Stimulated activated CD8-positive, alpha-beta memory T cell treated with anti-CD3 and anti-CD28 coated beads, Interleukin-2, amount 100 ng/mL, for 1 hour (primary cell): ENCODE results near the gene RGS14.

ENCODE experiments used
- DNase-seq, 2 donors: peaks; one replicate each; pipeline ENCODE4 v3.0.0-alpha.2; 2020; ENCODE audit warnings: low read depth in 2 of 2

RGS14 gene, protein sequence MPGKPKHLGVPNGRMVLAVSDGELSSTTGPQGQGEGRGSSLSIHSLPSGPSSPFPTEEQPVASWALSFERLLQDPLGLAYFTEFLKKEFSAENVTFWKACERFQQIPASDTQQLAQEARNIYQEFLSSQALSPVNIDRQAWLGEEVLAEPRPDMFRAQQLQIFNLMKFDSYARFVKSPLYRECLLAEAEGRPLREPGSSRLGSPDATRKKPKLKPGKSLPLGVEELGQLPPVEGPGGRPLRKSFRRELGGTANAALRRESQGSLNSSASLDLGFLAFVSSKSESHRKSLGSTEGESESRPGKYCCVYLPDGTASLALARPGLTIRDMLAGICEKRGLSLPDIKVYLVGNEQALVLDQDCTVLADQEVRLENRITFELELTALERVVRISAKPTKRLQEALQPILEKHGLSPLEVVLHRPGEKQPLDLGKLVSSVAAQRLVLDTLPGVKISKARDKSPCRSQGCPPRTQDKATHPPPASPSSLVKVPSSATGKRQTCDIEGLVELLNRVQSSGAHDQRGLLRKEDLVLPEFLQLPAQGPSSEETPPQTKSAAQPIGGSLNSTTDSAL

DNA sequence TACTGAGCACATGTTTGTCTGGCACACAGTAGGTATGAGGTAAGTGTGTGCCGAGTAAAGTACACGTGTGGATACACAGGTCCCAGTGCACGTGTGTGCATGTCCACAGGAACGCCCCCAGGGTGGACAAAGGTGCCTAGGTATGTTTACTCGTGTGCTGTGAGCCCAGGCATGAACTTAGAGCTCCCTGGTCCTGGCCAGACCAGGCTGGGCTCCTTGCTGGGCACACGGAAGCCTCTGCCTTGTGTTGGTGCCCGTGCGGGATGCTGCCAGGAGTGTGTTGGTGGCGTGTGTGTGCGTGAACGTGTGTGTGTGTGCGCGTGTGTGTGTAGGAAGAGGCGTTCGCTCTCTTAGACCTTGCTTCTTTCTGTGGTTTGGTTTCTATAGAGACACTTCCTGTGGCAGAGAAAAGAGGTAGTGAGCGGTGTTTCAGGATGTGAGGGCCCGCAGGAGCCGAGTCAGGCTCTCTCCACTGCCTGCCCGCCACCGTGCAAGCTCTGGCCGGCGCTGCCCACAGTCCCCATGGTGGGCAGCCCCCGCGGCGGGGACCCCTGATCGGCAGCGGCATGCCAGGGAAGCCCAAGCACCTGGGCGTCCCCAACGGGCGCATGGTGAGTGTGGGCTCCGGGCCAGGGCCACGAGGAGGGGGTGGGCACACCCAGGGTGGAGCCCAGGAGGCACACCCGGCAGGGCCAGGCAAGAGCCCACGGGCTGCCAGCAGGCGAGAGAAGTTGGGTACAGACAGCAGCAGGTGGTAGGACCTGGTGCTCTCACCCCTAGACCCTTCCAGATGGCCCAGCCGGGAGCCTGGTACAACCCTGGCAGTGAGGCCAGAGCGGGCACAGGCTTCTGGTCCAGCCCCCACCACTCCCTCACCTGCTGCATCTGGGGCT is at the start of gene RGS14:
TSS of gene RGS14 (plus strand) at position 466 of the 893 bp plus-strand sequence. CDS start at position 567, 101 bp downstream.
- peak; percentile 28 to 34 for DNase-seq

DNA sequence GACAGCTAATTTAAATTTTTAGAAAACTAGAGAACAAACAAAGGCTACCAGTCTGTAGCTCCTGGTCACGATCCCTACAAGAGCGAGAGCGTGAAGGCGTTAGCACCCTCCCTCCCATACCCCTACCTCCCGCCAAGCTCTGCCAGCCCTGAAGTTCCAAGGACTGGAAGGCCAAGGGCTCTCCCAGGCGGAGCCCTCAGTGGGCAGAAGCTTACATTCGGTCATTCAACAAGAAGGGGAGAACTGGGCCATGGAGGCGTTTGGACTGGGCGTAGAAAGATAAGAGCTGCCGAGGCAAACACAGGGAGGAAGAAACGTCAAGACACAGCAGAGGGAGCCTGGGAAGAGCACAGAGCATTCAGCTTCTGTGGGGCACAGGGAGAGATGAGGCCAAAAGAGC is 49.0 kb upstream of the RGS14 start:
- DNase-seq = no peak

DNA sequence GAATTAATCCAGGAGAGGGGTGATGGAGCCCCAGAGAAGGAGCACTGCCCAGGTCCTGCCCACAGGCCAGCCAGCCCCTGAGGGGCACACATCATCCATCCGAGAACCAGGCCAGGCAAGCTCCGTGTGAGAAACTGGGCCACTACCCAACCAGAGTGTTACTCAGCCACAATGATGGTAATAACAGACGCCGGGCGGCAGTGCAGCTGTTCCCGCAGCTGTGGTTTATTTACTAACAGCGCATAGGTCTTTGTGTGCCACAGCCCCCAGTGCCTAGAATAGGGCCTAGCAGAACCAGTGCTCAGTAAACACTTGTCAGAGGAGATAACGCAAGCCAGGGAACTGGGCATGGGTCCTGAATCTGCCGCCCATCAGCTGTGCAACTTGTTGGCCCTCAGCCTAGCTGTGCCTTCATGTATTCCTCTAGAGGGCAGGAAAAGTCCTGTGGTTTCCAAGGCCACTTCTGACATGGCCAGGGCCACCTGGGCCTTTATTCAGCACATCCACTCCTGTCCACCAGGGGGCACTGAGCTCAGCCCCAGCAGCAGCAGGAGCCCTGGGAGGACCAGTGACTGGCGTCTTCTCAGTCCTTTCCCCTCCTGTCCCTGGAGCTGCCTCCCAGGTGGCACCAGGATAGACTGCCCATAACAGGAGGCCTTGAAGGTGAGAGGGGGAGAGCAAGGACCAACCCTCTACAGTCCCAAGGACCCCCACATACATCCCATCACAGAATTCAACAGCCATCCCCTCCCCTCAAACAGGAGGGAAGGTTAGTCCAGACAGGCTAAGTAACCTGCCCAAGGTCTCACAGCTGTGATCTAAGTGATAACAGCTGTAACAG is 48.2 kb upstream of the RGS14 start:
- DNase-seq = peak in 1 of 2 donors; percentile 46

DNA sequence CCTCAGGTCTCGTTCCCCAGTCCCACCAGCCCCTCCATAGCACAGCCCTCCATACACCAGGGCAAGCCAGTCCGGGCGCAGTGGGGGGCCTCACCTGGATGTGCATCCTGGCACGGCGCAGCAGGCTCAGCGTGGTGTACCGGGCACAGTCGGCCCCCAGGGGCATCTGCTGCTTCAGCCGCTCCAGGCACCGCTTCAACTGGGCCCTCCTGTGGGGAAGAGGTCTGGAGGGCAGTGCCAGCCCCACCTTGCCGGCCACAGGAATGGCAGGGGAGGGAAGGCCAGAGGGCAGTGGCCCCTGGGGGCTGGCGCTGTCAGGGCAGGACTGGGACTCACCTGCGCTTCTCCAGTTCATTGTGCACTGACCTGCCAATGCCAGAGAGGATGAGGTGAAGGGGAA is 47.4 kb upstream of the RGS14 start:
- no peak for DNase-seq

DNA sequence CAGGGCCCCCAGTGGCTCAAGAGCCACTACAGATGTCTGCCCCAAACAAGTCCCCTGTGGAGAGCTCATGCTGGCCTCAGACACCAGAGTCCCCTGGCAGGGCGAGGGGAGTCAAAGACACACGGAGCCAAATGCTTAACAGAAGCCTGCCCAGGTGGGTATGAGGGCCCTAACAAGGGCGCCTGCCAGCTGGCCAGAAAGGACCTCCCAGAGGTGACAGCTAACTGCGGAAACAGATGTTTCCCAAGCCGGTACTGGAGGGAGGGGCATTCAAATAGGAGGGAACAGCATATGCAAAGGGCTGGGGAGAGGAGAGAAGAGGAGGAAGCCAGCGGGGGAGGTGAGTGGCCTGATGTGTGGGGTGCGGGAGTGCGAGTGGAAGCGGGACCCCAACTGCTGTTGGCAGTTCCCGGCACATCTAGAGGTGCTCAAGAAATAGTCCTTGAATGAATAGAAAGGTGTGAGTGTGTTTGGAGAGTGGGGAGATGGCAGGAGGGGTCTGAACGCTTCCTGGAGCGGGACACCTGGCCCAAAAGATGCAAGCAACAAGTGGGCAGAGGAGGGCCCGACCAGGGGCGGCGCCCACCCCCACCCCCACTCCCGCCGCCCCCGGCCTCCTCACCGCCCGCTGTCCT is 46.9 kb upstream of the RGS14 start:
- no peak for DNase-seq

DNA sequence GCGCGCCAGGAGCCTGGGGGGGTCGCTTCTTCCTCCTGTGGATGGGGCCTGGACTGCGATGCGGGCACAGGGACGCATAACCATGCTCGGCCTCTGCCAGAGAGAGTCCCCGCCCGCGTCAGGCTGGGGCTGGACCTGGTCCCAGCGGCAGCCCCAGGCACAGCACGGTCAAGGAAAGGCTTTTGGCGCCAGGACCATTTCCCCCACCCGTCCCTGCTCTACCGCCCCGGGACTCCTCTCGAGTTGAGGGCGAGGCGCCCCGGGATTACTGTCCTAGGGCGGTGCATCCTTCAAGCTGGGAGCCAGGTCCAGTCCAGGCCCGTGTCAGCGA is 46.4 kb upstream of the RGS14 start:
- no peak for DNase-seq

DNA sequence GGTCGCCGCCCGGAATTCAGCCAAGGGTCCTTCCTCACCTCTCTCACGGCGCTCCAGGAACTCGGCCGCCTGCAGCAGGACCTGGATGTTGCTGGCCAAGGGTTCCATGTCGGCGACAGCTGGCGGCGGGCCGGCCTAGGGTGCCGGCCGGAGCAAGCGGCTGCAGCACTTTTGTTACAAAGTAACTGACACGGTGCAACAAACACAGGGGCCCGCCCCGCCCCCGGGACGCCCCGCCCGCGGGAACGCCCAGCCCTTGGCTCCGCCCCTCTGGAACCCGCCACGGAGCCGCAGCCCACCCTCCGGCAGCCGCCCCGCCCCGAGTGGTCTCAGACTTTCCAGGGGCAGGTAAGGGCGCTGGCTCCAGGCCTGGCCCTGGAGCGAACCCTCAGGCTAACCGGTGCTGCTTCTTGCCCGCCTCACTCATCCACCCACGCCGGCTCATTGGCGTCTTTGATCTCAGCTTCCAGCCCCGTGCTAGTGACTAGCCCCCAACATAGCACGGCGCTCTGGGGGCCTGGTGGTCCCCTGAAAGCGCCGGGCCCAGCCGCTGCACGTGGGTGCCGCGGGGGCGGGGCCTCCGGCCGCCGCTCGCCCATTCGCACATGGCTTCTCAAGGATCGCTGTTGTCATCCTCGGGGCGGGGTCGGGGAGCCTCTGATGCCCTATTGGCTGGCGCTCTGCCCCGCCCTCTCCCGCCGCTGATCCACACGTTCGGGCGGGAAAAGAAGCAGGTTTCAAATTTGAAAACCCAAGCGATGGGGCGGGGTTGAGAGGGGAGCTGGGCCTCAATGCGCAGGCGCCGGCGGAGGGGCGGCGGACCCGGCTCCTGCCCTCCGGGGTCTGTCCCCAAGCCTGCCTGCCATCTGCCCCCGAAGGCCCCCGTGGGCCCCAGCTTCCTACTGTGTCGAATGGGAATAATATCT is 45.7 kb upstream of the RGS14 start, which contains the start of gene MXD3:
TSS of gene MXD3 (minus strand) at position 176 of the 926 bp plus-strand sequence. CDS start at position 108, 68 bp downstream.
- DNase-seq = peak; percentile 83 to 90

DNA sequence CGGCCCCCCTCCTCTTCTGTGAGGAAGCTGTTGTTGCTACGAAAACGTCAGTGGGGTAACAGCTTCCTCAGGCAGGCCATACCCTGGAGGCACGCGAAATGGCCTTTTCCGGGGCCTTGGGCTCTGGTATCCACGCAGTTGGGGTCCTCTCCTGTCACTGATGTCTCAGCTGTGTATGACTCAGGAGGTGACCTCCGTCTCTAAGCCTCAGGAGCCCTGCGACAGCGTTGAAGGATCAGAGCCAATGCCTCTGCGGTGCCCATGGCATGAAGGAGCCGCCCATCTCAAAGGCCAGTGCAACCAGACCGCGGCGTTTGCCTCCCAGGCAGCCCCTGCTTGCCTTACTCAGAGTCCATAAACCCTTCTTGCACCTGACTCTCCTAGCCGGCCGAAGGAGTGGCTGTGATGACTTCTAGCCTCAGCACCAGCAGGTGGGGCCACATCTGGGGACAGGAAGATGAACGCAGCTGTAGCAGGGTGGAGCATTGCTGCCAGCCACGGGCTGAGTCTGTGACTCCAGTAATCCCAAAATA is 45.0 kb upstream of the RGS14 start:
- no peak for DNase-seq

DNA sequence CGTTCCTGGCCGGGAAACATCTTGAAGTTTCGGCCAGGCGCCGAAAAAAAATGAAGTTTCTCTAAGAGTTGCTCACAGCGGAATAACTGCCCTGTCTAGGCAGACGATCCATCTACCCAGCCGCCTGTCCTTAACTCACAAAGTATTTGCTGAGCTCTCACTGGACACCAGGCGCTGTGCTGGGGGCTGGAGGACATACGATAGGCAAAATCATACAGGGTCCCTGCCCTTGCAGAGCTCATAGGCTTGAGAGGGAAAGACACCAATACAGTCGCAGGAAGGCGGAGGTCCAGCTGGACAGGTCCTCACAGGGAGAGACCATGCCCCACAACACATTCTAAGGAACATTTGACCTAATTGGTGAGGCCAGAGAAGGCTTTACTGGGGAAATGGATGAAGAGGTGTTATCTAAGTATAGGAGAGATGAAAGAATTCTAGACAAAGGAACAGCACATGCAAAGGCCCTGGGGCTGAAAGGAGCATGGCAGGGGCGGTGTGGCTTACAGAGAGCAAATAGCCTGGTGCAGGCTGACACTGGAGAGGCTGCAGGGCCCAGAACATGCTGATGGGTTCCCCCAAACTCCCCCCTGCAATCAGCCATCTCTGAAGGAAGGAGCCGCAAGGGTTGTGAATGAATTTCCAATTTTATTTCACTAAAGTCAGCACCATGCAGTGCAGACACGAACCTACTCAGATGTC is 44.0 kb upstream of the RGS14 start:
- no peak for DNase-seq

DNA sequence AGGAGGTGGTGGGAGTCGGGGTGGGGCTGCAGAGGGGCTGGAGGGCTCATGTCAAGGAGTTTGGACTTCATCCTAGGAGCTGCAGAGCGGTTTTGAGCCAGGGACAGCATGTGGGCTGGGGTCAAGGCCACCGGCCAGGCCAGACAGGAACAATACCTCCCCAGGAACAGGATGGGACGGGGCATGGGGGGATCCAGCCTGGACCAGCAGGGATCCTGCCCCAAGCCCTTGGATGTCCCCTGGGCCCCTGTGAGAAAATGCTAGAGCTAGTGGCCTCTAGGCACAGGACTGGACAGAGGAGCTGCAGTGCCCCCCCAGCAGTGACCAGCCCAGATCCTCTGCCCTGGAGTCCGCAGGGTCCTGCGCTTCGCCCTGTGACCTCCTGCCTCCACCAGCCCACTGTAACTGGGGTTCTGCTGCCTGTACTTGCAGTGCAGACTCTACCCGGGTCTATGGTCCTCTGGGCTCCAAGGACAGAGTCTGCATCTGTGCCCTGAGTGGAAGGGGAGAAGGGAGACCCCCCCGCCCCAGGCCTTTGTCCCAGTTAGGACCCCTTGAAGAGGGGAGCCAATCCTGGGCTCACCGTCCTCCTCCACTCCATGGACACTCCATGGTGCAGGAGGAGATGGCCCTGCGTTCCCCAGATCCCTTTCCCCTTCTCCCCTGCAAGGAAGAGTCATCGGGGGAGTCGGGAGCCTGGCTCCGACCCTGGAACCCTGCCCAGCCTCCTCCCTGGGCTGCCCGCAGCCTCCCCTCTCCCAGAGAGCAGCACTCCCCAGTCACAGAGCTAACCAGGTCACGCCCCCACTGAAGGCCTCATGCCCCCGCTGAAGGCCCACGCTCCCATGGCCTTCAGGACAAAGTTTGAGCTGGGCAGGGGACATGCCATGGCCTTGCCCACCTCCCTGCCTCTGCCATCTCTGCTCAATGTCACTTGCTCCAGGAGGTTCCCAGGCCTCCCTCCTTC is 43.1 kb upstream of the RGS14 start:
- no peak for DNase-seq

DNA sequence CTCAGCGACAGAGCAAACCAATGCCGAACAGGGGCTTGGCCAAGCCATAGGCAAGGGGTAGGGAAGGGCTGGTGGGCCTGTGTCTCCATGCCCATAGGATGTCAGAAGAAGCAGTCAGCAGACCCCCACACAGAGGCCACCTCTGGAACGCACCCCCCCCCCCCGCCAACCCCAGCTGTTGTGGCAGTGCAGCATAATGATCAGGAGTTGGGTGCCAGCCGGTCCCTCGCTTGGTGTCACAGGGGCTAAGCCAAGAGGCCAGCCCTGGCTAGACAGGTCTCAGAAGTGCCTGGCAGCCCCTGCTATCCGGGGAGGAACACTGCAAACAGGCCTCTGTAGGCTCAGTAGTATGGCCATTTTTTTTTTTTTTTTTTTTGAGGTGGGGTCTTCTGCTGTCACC is 42.3 kb upstream of the RGS14 start:
- no peak for DNase-seq

DNA sequence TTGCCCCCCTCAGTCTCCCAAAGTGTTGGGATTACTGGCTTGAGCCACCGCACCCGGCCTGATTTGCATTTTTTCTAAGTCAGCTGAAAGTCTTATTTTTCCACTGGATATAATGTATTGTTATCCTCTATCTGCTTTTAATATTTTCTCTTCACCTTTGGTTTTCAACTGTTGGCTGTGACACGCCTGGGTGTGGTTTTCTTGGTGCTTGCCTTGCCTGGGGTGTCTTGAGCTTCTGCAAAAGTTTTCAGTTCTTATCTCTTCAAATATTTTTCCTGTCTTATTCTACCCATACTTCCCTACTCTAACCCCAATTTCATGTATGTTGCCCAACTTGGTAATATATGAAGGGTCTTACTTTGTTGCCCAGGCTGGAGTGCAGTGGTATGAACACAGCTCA is 41.7 kb upstream of the RGS14 start:
- no peak for DNase-seq

DNA sequence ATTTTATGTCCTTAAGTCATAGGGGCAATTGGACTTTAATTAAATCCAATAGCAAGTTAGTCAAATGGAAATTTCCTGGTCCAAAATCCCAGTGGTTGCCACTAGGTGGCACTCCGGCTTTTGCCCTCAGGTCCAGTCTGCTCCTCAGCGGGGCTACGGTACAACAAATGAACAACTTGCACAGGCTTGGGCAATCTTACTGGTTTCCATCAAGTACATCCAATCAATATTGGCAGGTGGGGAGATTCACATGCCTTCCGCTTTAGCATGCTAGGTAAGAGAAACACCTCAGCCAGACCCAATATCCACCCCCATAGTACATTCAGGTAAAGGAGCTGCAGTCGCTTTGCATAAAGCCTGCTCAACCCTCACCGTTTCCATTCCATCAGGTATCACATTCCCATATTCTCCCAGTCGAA is 39.8 kb upstream of the RGS14 start:
- peak; percentile 59 to 60 for DNase-seq

DNA sequence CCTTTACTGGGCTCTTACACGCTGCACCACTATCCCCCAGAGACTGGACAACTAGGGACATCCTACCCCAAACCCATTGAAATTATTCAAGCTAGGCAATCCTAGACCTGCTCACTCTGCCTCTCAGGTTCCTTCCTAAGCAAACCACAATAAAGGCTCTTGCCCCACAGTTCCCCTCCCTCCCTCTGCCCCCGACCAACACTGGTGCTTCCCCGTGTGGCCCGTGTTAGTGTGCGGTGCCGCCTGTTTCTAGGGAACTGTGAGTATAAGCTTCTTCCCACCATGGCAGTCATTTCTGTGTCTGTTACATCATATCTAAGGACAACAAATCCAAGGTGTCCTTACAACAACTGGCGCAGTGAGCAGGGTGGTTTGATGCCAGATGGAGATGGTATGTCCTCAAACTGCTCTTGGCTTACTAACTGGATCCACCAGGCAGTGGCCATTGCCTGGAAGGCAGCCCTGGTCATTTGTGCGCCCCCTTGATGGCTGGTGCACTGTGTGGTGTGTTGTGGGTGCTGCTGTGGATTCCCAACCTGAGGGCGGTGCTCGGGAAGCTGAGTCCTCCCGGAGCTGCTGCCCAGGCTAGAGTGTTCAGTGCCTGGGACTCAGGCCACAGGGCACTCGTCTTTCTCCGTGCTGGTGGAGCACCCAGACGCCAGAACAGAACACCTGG is 37.7 kb upstream of the RGS14 start:
- DNase-seq = no peak

DNA sequence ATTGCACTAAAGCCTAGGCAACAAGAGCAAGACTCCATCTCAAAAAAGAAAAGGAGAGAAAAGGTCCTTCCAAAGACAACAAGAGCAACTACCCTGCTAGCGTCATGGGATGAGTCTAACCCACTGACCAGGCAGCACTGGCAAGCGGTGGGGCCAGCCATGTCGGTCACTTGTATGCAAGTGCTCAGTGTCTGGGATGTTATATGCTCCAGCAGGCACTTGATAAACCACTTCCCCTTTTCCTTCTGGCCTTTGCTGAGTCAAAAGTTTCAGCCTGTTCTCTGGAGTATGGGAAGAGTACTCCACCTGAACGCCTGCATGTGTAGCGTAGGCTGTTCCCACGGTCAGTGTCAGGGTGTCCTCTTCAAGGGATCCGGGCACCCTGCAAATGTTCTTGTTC is 36.8 kb upstream of the RGS14 start:
- no peak for DNase-seq

DNA sequence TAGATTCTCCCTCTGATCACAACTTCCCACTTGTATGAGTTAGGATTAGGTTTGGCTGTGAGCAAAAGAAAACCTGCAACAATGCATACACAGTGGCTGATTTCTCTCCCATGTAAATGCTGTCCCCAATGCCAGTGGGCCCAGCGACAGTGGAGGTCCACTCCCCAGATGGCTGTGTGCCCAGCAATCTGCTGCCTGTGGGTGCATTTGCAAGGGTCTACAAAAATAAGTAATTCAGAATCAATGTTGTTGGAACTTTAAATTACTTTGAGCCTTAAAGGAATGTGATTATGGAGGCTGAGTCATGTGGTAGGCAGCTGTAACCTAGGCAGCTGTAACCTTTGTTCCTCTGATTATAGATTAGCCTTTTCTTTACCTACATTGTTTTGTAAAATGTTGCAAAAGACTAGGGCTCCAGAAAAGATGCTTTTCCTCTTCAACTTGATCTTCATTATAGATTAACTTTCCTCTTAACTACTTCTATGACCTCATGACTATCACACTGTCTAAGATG is 31.8 kb upstream of the RGS14 start:
- DNase-seq = no peak
